Gastroesophageal sphincter (tissue), 3 donors: ENCODE results near the gene FOXP4.

ENCODE experiments used
- POLR2AphosphoS5 ChIP-seq: sonication (generic); formaldehyde crosslinking; IDR thresholded peaks from one replicate; pipeline ENCODE4 v1.6.1; 2017; ENCODE audit warnings: antibody characterized with exemption
- TF ChIP-seq, protein P1 (sequence below), 4 experiments: fragments of 200-600 bp in 2 of 4; fragments of 450-650 bp in 2 of 4; sonication (generic) in 1 of 4; IDR thresholded peaks; one replicate each; pipeline ENCODE4 v1.5.1; 2017 to 2019; ENCODE audit warnings: antibody characterized with exemption in 4 of 4, mild to moderate bottlenecking in 2 of 4, moderate library complexity in 2 of 4

DNA sequence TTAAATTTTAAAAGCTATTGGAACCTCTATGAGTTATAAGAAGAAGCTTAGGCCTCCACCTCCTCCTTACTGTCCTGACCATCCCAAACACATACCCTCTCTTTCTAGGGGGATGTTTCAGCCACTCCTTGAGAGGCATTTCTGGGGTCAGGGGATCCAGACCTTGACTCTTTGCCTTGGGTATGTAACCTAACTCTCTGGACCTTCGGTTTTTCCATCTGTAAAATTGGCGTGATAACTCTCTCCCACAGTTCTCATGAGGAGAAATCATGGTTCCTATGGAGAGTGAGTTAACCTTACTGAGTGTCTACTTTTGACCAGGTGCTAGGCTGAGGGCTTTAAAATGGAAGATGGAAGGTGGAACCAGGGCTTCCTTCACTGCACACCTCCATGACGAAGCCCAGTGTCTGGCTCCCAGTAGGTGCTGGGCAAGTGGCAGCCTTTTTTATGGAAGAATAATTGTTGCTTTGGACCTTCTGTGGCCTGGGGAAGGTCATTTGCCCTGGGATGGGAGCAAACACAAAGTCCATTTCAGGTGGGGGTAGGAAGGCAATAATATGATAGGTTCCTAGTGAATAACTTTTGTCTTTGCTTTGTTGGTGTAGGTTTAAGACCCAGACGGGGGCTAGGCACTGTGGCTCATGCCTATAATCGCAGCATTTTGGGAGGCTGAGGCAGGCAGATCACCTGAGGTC, 18.4 kb downstream of the FOXP4 start:
- TF ChIP-seq, protein P1, sequence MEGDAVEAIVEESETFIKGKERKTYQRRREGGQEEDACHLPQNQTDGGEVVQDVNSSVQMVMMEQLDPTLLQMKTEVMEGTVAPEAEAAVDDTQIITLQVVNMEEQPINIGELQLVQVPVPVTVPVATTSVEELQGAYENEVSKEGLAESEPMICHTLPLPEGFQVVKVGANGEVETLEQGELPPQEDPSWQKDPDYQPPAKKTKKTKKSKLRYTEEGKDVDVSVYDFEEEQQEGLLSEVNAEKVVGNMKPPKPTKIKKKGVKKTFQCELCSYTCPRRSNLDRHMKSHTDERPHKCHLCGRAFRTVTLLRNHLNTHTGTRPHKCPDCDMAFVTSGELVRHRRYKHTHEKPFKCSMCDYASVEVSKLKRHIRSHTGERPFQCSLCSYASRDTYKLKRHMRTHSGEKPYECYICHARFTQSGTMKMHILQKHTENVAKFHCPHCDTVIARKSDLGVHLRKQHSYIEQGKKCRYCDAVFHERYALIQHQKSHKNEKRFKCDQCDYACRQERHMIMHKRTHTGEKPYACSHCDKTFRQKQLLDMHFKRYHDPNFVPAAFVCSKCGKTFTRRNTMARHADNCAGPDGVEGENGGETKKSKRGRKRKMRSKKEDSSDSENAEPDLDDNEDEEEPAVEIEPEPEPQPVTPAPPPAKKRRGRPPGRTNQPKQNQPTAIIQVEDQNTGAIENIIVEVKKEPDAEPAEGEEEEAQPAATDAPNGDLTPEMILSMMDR (IDR thresholded peaks at IDR 0.05), result no peak
- no peak for TF ChIP-seq POLR2AphosphoS5
